Activated naive CD4-positive, alpha-beta T cell treated with anti-CD3 and anti-CD28 coated beads, Interleukin-2, amount 50 U/mL, for 24 hours (primary cell): ENCODE measurements around the gene CARM1.
"Not testable (repeated sequence)": the region's sequence is repeated elsewhere in the genome, so short reads cannot be mapped to it uniquely, and the experiment has no call there.

Experiments
- H3K27ac Mint-ChIP-seq: one replicate; pipeline ENCODE4 v1.8.0; 2021; ENCODE audit warnings: mild to moderate bottlenecking, mixed read lengths
- H3K27me3 Mint-ChIP-seq: one replicate; pipeline ENCODE4 v1.8.0; 2021; ENCODE audit warnings: mixed read lengths
- H3K36me3 Mint-ChIP-seq: one replicate; pipeline ENCODE4 v1.8.0; 2021; ENCODE audit warnings: mixed read lengths
- H3K4me1 Mint-ChIP-seq: one replicate; pipeline ENCODE4 v1.8.0; 2021; ENCODE audit warnings: mixed read lengths
- H3K4me3 Mint-ChIP-seq: one replicate; pipeline ENCODE4 v1.8.0; 2021; ENCODE audit warnings: mild to moderate bottlenecking, mixed read lengths
- H3K9me3 Mint-ChIP-seq: one replicate; pipeline ENCODE4 v1.8.0; 2021; ENCODE audit warnings: mixed read lengths

The CARM1 gene

DNA sequence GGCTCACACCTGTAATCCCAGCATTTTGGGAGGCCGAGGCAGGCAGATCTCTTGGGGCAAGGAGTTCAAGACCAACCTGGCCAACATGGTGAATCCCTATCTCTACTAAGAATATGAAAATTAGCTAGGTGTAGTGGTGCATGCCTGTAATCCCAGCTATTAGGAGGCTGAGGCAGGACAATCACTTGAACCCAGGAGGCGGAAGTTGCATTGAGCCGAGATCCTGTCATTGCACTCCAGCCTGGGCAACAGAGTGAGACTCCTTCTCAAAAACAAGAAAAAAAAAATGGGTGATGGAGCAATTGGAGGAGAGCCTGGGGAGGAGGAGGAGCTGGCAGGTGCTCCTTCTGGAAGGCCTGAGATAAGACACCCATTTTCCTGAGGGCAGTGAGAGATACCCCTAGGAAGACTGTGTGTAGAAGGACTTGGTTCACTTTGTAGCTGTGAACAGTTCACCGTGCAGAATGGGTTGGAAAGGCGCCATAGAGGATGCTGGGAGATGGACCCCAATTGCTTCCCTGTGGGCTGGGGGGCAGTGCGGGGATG lies 8.7 kb upstream of the CARM1 start:
- Mint-ChIP-seq H3K27ac (peak overlapping the region; percentile 72), H3K36me3 (no peaks in the 10 kb centered on the region), H3K9me3 (no peaks in the 10 kb centered on the region), H3K4me3 (no peak overlapping the region), H3K27me3 (no peaks in the 10 kb centered on the region), H3K4me1 (peaks cover 14% of the 10 kb centered on the region)

DNA sequence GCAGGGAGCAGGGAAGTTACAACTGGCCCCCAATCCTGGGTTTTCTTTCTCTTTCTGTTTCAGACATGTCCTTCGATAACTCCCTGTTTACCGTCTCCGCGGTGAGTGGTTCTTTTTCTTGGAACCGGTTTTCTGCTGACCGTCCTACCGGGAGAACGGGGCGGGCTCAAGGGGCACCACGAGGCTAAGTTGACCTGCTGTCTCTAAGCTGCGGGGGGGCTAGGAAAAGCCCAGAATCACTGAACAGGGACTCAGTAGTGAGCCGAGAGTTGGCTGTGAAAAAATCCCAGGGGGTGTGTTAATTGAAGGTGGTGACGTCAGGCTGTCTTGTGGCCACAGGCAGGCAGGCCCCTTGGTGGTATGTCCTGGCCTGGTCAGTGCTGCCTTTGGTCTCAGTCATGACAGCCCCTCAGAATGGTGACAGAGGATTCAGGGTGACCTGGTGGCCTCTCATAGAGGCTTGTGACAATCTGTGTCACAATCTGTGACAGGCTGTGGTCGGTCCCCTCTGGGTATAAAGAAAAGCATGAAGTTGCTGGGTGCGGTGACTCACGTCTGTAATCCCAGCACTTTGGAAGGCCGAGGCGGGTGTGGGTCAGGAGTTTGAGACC lies 8.1 kb upstream of the CARM1 start:
- peaks cover 18% of the 10 kb centered on the region for H3K4me1 Mint-ChIP-seq
- no peaks in the 10 kb centered on the region for H3K27me3 Mint-ChIP-seq
- H3K27ac Mint-ChIP-seq, result peak overlapping the region; percentile 41
- H3K36me3 Mint-ChIP-seq, result no peaks in the 10 kb centered on the region
- no peak overlapping the region for H3K4me3 Mint-ChIP-seq
- no peaks in the 10 kb centered on the region for H3K9me3 Mint-ChIP-seq

DNA sequence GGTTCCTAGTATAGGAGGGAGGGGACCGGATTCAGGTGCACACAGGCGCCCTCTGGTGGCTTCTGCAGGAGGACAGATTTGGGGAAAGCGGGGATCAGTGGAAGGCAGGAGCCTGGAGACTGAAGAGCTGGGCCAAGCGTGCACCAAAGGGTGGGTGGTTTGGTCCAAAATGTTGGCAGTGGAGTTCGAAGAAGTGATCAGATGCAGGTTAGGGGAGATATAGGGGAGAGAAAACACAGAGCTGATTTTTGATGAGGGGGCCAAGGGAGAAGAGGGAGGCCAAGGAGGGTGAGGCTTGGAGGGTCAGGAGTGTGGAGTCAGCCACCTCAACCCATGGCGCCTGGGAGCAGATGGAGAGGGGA lies 6.8 kb upstream of the CARM1 start:
- no peaks in the 10 kb centered on the region for H3K27me3 Mint-ChIP-seq
- H3K9me3 Mint-ChIP-seq, result no peaks in the 10 kb centered on the region
- no peaks in the 10 kb centered on the region for H3K36me3 Mint-ChIP-seq
- H3K4me3 Mint-ChIP-seq, result no peak overlapping the region
- H3K27ac Mint-ChIP-seq, result no peak overlapping the region
- H3K4me1 Mint-ChIP-seq, result peaks cover 21% of the 10 kb centered on the region

DNA sequence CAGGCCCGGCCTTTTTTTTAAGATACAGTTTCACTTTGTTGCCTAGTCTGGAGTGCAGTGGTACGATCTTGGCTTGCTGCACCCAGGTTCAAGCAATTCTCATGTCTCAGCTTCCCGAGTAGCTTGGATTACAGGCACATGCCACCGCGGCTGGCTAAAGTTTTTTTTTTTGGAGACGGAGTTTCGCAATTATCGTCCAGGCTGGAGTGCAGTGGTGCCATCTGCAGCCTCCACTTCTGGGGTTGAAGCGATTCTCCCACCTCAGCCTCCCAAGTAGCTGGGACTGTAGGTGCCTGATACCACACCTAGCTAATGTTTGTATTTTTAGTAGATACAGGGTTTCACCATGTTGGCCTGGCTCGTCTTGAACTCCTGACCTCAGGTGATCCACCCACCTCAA lies 4.9 kb upstream of the CARM1 start:
- Mint-ChIP-seq H3K4me3 (no peak overlapping the region), H3K9me3 (no peaks in the 10 kb centered on the region), H3K27ac (no peak overlapping the region), H3K36me3 (no peaks in the 10 kb centered on the region), H3K27me3 (no peaks in the 10 kb centered on the region), H3K4me1 (peaks cover 26% of the 10 kb centered on the region)

DNA sequence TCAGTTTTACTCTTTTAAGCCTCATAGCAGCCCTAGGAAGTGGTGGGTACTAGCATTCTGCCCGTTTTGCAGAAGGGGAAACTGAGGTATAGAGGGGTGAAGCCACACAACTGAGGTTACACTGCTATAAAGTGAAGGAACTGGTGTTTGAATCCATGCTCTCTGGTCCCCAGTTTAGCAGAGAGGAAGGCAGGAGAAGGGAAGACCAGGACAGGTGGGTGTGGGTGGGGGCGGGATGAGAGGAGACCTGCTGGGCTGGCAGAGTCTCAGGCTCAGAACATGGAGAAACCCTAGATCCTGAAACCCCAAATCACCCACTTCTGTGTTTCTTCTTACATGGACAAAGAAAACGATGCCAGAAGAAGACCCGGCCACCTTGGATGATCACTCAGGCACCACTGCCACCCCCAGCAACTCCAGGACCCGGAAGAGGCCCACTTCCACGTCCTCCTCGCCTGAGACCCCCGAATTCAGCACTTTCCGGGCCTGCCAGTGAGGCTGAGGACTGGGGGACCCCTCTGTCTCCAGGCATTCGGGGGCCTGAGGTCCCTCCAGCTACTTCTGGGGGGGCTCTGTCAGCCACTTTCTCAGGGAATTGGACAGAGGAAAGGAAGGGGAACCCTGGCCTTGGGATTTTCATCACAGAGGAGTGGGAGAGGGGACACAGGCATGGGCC lies 2.3 kb upstream of the CARM1 start:
- Mint-ChIP-seq H3K27ac (peak overlapping the region; percentile 82), H3K27me3 (no peaks in the 10 kb centered on the region), H3K4me1 (peaks cover 32% of the 10 kb centered on the region), H3K4me3 (no peak overlapping the region), H3K36me3 (no peaks in the 10 kb centered on the region), H3K9me3 (no peaks in the 10 kb centered on the region)

DNA sequence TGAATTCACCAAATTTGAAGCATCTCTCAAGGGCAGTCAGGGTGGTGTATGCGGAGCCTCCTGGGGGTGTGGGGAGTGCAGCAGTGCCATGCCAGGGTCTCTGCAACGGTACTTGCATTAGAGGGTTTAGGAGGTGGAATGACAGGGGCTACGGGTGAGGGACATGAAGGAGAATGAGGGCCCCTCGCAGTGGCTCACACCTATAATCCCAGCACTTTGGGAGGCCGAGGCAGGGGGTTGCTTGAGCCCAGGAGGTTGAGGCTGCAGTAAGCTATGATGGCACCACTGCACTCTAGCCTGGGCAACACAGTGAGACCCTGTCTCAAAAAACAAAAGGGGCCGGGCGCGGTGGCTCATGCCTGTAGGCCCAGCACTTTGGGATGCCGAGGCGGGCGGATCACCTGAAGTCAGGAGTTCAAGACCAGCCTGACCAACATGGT lies 1.5 kb upstream of the CARM1 start:
- H3K9me3 Mint-ChIP-seq, H3K27me3 Mint-ChIP-seq, H3K36me3 Mint-ChIP-seq: not testable (repeated sequence)
- H3K4me3 Mint-ChIP-seq, result peak overlapping the region; percentile 64
- peaks cover 26% of the 10 kb centered on the region for H3K4me1 Mint-ChIP-seq
- peak overlapping the region; percentile 82 for H3K27ac Mint-ChIP-seq

DNA sequence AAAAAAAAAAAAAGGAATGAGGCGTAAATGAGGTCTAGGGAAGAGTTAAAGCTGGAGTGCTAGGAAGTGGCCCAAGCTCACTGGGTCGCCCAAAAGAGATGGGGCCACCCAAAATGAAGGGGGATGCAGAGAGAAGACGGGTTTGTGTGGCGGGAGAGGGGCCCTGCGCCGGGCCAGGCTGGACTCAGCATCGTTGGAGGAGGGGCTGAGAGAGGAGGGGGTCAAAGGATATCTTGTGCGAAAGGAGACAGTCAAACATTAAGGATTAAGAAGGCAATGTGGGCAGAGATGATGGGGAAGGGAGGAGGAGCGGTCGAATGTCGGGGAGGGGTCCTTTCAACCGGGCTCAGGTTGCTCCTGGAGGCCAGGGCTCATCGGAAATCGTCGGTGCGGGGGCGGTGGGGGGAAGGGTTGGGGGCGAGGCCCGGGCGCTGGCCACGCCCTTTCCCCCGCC lies 825 bp upstream of the CARM1 start:
- H3K36me3 Mint-ChIP-seq, result no peaks in the 10 kb centered on the region
- peaks cover 26% of the 10 kb centered on the region for H3K4me1 Mint-ChIP-seq
- no peaks in the 10 kb centered on the region for H3K9me3 Mint-ChIP-seq
- no peaks in the 10 kb centered on the region for H3K27me3 Mint-ChIP-seq
- H3K27ac Mint-ChIP-seq, result peak overlapping the region; percentile 30
- H3K4me3 Mint-ChIP-seq, result peak overlapping the region; percentile 64

DNA sequence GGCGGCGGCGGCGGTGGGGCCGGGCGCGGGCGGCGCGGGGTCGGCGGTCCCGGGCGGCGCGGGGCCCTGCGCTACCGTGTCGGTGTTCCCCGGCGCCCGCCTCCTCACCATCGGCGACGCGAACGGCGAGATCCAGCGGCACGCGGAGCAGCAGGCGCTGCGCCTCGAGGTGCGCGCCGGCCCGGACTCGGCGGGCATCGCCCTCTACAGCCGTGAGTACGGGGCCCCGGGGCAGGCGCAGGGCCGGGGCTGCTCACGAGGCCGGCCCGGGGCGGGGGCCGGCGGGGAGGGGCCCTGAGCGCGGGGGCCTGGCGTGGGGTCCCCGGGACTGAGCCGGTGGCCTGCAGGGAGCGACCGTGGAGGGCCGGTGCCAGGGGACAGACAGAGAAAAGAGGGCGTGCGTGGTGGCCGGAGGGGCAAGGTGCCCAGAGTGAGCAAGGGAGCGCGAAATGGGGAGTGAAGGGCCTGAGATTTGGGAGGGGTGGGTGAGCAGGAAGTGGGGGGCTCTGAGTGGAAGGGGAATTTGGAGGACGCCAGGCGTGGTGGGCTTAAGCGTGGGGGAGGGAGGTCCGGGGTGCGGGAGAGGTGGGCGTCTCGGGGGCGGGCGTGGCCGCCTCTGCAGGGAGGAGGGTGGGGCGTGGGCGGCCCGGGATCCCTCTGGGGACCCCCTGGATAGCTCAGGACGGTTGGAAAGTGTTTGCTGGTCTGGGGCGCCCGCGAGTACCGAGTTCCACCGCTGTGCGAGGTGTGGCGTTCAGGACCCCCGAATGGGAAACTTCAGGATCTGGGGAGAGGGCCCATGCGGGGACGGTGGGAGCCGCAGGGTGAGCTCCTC lies 575 bp downstream of the CARM1 start:
- H3K27me3 Mint-ChIP-seq, result no peaks in the 10 kb centered on the region
- H3K36me3 Mint-ChIP-seq, result no peaks in the 10 kb centered on the region
- H3K4me3 Mint-ChIP-seq, result peak overlapping the region; percentile 90
- peaks cover 28% of the 10 kb centered on the region for H3K4me1 Mint-ChIP-seq
- H3K27ac Mint-ChIP-seq, result peak overlapping the region; percentile 41
- H3K9me3 Mint-ChIP-seq, result no peaks in the 10 kb centered on the region

DNA sequence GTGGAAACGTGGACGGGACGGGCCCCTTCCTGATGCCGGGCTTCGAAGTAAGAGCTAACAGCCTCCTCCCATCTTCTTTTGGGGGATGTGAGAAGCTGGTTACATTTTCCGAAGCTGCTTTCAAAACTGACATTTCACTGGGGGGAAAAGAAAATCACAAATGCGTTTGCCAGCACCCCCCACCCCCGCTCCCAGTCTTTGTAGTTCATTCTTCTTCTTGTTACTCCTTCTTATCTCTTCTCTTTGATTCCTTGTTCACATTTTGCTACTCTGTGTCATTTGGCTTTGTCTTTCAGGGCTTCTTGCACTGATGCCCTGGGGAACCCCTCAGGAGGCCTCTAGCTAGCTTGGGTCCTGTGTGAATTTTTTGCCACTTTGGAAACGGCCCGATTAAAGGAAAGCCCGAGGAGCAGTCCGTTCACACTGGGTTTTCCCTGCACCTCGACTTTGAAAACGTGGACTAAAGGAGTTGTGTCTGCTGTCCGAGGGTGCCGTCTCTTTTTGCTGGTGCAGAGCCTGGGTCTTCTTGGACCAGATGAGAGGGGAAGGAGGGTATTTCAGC lies 1.3 kb downstream of the CARM1 start:
- Mint-ChIP-seq H3K9me3 (no peaks in the 10 kb centered on the region), H3K36me3 (no peaks in the 10 kb centered on the region), H3K27ac (peak overlapping the region; percentile 91), H3K27me3 (no peaks in the 10 kb centered on the region), H3K4me1 (peaks cover 28% of the 10 kb centered on the region), H3K4me3 (peak overlapping the region; percentile 90)

DNA sequence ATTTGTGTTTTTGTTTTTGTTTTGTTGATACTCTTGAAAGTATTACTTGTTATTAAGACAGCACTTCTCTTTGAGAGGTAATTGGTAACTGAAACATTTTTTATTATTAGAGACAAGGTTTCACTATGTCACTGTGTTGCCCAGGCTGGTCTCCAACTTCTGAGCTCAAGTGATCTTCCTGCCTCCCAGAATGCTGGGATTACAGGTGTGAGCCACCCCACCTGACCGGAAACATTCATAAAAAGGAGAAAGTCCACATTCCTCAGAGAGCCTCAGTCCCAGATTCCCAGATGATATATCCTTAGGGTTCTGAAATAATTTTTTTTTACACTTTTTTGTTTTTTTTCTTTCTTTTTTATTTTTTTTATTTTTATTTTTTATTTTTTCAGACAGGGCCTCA lies 2.7 kb downstream of the CARM1 start:
- no peaks in the 10 kb centered on the region for H3K36me3 Mint-ChIP-seq
- H3K27me3 Mint-ChIP-seq, result no peaks in the 10 kb centered on the region
- peak overlapping the region; percentile 57 for H3K4me3 Mint-ChIP-seq
- H3K27ac Mint-ChIP-seq, result peak overlapping the region; percentile 46
- peaks cover 31% of the 10 kb centered on the region for H3K4me1 Mint-ChIP-seq
- H3K9me3 Mint-ChIP-seq, result no peaks in the 10 kb centered on the region

DNA sequence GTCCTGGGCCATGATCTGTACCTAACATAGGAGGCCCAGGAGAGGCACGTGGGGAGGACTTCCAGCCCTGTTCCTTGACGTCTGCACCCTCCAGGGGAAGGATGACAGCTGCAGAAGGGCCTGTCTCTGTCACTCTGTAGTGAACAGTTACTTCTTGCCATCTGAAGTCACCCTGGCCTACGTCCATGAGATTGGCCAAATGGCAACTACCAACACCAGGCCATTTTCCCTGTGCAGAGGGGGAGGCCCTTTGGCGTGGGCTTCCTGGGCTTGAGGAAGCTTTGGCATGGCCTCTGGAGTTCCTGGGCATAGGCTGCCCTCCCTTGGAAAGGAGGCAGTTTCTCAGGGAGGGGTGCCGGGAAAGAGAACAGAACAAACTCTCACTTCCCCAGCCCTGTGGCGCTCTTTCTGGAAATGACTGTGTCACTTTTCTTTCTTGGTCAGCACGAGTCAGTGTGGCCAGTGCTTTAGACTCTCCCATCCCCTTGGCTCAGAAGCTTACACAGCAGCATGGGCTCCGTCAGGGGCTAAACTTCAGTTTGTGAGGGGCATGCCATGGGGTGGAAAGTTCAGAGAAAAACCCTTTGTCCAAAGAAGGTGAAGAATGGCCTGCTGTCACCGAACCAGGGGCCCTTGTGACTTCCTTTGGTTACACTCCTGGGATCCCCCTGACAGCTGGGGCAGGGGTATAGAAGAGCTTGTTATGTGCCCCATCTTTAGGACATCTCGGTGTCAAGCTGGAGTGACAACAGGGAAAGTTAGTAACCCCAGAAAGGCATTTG lies 5.3 kb downstream of the CARM1 start:
- no peaks in the 10 kb centered on the region for H3K9me3 Mint-ChIP-seq
- H3K27ac Mint-ChIP-seq, result no peak overlapping the region
- peaks cover 30% of the 10 kb centered on the region for H3K4me1 Mint-ChIP-seq
- H3K36me3 Mint-ChIP-seq, result no peaks in the 10 kb centered on the region
- H3K27me3 Mint-ChIP-seq, result no peaks in the 10 kb centered on the region
- H3K4me3 Mint-ChIP-seq, result no peak overlapping the region

DNA sequence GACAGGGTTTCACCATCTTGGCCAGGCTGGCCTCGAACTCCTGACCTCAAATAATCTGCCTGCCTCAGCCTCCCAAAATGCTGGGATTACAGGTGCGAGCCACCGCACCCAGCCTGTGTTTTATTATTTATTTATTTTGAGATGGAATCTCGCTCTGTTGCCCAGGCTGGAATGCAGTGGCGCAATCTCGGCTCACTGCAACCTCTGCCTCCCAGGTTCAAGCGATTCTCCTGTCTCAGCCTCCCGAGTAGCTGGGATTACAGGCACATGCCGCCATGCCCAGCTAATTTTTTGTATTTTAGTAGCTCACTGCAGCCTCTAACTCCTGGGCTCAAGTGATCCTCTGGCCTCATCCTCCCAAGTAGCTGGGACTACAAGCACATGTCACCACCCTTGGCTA lies 6.3 kb downstream of the CARM1 start:
- not testable (repeated sequence) for H3K36me3 Mint-ChIP-seq, H3K4me3 Mint-ChIP-seq, H3K27me3 Mint-ChIP-seq, H3K9me3 Mint-ChIP-seq
- peaks cover 28% of the 10 kb centered on the region for H3K4me1 Mint-ChIP-seq
- peak overlapping the region; percentile 83 for H3K27ac Mint-ChIP-seq

DNA sequence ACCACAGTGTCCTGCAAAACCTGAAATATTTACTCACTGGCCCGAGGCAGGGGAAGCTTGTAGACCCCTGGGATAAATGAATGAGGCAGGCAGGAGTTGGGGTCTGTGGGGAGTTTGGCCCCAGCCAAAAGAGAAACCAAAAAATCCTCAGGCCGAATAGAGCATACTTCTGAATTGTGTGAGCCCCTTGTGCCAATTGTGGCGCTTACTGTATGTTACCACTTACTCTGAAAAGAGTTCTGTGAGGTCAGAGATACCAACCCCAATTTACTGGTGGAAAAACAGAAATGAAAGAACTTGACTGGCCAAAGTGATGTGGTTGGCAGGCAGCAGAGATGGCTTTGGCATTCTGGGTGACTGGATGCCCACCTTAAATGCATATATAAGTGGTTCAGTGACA lies 6.9 kb downstream of the CARM1 start:
- H3K36me3 Mint-ChIP-seq, result no peaks in the 10 kb centered on the region
- H3K27ac Mint-ChIP-seq, result peak overlapping the region; percentile 83
- H3K4me1 Mint-ChIP-seq, result peaks cover 22% of the 10 kb centered on the region
- H3K4me3 Mint-ChIP-seq, result no peak overlapping the region
- H3K9me3 Mint-ChIP-seq, result no peaks in the 10 kb centered on the region
- no peaks in the 10 kb centered on the region for H3K27me3 Mint-ChIP-seq

DNA sequence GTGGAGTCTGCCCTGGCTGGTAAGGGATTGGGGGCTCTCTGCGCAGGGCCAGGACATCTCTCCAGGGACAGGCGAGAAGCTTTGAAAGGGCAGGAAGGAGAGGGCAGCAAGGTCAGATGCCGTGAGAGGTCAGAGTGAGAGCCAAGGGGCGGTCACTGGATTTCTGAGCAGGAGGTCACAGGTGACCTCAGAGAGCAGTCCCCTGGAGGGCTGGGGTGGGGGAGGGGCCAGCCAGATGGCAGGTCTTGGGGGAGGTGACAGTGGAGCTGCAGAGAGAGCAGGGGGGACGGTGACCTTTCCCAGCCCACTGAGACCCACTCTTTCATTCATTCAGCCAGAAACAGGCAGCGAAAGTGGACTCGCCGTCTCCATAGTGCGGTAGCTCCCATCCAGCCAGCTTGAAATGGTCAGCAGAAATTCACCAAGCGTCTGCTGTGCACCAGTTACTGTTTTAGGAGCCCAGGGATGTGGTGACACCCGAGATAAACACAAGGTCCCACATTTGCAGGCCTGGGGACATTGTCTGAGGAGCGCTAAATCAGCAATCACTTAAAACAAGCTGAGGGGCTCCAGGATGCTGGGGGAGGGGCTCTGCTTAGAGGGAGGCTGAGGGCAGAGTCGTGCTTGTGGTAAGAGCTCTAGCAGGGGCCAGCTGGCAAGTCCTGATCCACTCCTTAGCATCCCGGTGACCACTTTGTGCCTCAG lies 10.2 kb downstream of the CARM1 start:
- no peak overlapping the region for H3K27ac Mint-ChIP-seq
- H3K4me3 Mint-ChIP-seq, result no peak overlapping the region
- H3K27me3 Mint-ChIP-seq, result no peaks in the 10 kb centered on the region
- no peaks in the 10 kb centered on the region for H3K36me3 Mint-ChIP-seq
- no peaks in the 10 kb centered on the region for H3K9me3 Mint-ChIP-seq
- H3K4me1 Mint-ChIP-seq, result peaks cover 23% of the 10 kb centered on the region

DNA sequence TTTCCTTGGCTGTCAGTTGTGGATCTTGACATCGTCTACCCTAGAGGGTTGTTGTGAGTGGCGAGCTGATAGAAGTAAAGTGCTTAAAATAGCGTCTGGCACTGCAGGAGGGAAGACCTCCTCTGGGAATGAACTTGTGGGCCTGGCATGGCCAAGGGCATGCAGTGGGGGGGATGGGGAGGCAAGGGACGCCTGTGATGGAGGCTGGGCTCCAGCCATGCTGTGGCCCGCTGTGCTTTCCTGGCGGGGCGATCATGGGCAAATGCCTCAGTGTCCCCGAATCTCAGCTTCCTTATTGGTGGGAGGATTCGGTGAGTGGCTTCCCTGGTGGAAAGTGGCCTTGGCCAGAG lies 10.7 kb downstream of the CARM1 start:
- H3K36me3 Mint-ChIP-seq, result no peaks in the 10 kb centered on the region
- H3K4me3 Mint-ChIP-seq, result no peak overlapping the region
- no peak overlapping the region for H3K27ac Mint-ChIP-seq
- peaks cover 21% of the 10 kb centered on the region for H3K4me1 Mint-ChIP-seq
- no peaks in the 10 kb centered on the region for H3K27me3 Mint-ChIP-seq
- no peaks in the 10 kb centered on the region for H3K9me3 Mint-ChIP-seq
